Cerebellar nuclear complex (tissue), 1 donor: ENCODE results near the gene ZNF423.

Experiments used
- DNase-seq, 2 experiments: peaks; one replicate each; lab custom pipeline; 2025; lab: John Stamatoyannopoulos, UW

The ZNF423 gene

DNA sequence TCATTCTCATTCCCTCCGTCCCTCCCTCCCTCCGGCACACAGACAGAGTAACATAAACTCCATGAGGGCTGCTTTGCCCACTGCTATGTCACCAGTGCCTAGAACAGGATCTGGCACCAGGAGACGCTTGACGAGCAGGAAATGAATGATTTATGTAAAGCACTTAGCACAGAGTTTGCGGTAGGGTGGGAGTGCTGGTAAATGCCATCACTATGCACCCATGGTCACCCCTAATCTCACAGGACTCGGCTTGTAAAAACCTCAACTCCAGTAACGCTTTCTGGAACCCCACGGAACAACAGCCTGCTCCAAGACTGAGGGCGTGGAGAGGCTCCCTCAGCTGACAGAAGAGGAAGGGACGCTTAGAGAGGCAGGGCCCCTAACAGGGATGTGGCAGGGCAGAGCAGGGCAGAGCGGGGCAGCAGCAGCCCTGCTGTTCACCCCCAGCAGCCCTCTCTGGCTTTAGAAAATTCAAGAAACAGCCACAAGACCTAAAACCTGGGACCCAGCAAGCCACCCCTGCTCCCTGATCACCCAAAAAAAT lies 325.4 kb downstream of the ZNF423 start:
- DNase-seq = no peak

DNA sequence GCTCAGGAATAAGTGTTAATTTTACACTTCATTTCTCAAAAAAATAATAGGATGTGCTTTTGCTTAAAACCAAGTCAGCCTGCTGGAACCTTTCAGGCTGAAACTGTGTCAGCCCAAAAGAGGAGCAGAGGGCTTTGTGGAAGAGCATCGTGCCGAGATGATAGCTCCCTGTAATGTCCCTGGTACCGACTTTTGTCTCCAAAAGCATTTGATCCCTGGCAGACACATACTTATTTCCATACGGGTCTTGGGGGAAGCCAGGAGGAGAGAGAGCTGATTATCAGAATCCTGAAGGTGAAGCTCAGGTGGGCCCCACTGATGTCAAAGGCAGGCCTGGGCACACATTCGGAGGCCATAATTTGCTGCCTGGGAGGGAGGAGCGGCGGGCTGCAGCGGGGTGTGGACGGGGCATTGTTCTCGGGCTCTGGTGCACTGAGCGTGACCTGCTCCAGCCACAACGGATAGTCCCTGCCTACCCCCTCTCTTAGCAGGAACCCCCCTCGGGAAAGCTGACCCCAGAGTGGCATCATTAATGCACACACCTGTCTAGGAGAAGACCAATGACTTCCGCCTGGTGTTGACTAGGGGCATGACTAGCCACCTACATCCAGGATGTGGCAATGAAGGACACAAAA lies 326.4 kb downstream of the ZNF423 start:
- no peak for DNase-seq

DNA sequence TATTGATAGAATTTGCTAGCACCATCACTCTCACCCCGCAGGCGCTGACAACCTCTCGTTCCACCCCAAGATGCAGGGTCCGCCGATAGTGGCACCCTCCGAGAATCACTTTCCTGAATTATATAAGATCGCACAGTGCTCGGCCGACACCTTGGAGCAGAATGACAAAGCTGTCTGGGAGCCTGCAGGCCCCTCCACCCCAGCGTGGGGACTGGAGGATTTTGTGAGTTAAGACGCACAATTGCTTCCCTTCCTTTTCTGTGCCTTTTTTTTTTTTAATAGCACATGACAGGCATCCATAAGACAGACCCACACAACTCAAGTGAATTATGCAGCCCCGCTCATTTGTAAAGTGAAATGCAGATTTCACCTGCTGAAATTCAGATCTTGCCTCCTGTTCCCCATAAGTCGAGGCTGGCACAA lies 327.0 kb downstream of the ZNF423 start:
- DNase-seq = no peak

DNA sequence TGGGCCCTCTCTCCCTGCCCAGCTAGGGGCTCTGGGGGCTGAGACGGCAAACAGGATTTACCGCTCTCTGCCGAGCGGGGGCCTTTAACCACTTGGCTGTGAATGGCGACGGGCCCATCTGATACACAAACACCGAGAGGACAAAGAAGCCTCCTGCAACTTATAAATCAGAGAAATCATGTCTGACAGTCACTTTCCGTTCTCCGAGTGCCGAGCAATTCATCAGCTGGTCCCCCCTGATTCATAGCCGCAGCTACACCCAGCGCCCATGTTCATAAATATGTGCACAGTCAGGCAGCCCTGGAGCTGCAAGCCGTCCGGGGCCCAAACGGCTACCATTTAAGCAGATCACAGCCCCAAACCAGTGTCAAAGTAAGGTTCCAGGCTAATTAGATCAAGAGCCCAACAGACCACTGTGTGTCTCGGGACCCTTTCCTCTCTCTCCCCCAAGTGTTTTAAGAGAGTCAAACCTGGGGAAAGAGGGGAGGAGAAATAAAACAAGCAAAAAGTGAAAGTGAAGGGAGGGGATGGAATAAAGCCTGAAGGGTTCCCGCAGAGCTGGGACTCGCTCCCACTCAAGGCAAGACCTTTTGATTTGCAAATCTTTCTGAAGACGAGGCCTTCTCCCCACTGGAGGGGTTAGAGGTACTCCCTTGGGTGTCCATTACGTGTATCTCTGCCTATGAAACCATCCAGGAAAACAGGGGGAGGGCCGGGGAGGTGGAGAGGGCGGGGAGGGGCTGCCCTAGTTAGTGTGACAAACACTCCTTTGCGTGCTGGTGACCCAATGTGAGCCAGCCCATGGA lies 327.6 kb downstream of the ZNF423 start:
- no peak for DNase-seq

DNA sequence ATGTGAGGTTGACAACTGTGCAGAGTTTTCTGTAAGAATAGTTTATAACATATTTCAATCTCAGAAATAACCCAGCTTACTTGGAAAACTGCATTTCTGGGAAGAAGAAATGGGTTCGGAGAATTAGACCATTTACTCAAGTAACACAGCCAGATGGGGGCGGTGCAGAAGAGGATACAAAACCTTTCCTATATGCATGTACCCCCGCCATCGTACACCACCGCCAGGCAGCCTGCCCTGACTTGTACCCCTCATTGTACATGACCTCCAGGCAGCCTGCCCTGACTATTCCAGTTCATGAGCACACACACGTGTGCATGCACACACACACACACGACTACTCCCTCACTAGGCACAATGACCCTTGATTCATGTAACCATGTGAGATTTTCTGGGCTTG lies 328.3 kb downstream of the ZNF423 start:
- no peak for DNase-seq

DNA sequence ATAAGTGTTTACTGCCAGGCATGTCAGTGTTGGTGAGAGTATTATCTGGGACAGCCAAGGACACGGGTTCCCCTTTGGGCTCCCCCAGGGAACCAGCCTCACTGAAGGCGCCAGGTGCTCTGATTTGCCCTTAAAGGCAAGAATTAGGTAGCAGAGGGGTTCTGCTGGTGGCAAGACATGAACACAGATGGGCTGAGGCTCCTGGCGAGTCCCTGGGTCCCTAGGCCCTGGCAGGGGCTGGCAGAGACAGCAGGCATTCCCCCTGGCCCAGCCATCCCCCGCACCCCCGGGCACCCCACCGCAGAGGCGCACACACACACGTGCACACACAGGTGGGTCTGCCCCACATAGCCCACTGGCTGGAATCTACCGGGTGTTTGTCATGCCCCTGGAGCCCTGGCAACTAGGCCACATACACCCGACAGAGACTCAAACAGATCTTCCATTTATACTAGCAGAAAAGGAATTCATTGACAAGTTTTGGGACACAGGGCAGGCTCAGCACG lies 329.0 kb downstream of the ZNF423 start:
- no peak for DNase-seq

DNA sequence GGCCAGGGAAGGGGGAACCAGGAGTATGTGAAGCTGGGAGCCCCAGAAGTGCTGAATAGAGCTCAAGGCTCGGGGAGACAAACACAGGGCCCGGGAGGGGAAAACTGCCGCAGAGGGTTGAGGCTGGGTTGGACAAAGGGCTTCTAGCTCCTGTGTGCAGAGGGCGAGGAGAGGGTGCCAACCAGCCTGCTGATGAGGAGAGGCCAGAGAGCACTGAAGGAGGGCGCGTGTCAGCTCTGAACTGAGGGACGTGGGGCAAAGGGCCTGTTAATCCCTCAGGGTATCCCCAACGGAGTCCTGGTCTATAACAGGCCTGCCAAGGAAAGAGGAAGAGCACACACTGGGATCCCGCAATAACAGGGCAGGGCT lies 331.0 kb downstream of the ZNF423 start:
- no peak for DNase-seq

DNA sequence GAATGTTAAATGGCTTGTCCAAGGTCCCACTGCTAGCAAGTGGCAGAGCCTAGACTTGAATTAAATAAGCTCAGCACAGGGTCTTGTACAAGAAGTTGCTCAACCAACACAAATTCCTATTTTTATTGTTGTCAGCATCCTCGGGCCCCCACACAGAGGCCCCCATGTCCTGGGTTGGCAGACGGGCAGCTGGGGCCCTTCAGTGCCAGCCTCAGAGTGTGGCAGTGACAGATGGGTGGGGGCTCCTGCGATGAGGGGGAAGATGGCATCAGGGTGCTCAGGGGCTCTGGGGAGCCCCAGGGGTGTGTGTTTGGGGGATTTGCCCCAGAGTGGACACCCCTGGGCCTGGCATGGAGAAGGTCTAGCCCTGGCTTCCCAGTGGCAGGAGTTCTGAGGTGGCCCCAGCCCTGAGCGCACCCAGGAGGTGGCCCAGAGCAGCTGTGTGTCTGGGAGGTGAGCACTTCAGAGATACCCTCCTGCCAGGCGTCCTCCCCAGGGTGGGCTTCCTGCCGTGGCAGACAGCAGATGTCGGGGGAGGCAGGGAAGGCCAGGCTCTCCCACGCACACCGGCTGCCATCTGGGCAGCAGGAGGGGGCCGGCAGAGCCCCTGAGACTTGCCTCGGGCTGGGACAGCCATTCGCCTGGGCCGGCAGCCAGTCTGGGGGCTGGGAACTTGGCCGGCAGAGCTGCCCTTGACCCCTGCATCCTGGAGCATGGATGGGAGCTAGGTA lies 331.5 kb downstream of the ZNF423 start:
- DNase-seq = no peak

DNA sequence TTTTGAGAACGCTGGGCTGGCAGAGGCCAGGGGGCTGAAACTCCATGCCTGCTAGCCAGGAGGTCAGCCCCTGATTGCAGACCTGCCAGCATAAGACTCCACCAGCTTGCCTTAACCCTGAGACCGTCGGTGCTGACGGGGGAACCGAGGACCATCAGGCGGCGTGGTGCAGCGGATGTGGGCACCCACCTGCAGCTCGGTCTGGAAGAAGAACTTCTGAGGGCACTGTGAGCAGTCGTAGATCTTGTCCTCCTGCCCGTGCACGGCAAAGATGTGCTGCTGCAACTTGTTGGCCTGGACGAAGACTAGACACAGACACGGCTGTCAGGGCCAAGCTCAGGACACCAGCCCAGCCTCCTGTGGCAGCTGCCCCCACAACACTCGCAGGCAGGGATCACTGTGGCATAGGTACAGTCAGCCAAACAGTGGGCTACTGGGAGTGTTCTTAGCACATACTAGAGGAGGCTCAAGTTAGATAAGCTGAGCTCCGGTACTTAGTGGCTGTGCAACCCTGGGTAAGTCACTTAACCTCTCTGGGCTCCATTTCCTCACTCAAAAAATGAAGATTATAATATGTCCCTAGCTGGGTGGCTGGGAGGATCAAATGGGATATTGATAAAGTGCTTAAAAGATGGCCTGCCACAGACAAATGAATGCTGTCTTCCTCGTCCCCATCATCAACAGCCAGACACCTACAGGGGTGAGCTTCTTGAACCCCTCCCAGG lies 332.3 kb downstream of the ZNF423 start:
- DNase-seq = no peak

DNA sequence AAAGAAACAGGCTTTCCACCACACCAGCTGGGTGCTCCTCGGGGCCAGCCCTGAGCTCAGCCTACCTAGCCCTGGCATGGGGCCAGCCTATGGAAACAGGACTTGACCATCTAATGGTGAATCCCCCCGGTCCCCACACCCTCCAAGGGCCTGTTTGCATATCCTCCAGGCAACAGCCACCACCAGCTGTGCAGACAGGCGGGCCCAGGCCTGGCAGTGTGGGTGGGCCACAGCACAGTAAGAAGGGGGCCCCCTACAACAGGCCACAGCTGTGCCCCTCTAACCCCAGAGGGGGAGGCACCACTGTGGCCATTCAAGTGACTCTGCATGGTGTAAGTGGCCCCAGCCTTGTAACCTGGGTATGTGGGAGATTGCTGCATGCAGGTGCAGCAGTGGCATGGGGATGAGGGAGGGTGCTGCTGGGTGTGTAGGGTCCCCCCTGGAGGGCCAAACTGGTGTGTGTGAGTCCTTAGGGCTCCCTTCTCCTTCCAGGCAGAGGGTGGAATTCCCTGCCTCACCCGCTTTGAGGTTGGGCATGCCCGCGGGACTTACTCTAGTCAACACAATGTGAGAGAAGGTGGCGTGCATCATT lies 334.1 kb downstream of the ZNF423 start:
- DNase-seq = no peak

DNA sequence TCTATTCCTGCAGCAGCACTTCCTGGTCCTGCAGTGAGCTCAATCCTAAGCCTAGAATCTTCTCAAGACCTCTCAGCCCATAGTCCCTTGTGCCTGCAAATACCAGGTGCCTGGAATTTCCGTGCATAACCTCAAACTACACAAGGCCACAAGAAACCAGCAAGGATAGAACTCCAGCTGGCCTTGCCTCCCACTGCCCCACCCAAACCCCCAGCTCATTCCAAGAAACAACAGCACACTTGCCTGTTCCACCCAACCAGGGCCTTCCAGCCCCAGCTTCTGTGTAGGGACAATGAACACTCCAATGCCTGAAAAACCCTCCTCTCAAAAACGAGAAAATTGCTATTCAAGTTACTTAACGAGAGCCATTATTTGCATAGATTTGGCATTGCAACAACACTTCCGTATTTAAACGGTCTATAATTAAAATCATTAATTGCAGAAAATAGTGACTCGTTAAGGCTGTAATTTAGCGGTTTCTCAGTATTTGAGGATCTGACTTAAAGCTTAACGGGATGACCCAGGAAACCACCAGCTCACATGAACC lies 335.3 kb downstream of the ZNF423 start:
- DNase-seq = no peak

DNA sequence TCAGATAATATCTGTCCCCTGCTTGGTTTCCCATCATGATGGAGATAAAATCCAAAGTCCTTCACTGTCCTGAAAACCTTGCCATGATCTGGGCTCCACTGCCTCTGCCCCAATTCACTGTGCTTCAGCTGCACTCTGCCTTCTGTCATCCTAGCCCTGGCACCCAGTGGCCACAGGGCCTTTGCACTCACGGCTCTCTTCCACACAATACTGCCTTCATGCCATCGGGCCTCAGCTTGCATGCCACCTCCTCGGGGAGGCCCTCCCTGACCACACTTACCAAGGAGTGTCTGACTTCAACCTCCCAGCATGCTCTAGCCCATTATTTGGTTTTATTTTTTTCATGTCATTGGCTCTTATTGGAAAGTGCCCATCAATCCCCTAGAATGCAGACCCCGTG lies 336.2 kb downstream of the ZNF423 start:
- DNase-seq = no peak

DNA sequence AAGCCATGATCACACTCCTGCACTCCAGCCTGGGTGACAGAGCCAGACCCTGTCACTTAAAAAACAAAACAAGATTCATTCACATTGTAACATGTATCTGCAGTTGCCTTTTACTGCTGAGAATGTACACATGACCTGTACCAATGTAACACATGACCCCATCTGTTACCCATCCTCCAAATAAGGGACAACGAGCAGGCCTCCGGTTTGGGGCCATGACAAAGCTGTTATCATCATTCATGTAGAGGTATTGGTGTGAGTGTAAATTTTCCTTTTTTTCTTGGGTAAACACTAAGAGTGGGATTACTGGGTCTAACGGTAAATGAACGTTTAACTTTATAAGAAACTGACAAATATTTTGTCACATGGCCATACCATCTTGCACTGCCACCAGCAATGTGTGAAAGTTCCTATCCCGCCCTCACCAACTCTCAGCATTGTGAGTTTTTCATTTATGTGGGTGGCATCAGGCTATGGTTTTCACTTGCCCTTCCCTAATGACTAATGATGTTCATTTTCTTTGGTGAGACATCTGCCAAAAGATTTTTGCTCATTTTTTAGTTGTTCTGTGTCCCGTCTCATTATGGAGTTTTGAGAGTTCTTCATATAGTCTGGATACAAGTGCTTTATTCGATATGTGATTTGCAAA lies 336.8 kb downstream of the ZNF423 start:
- DNase-seq = no peak

DNA sequence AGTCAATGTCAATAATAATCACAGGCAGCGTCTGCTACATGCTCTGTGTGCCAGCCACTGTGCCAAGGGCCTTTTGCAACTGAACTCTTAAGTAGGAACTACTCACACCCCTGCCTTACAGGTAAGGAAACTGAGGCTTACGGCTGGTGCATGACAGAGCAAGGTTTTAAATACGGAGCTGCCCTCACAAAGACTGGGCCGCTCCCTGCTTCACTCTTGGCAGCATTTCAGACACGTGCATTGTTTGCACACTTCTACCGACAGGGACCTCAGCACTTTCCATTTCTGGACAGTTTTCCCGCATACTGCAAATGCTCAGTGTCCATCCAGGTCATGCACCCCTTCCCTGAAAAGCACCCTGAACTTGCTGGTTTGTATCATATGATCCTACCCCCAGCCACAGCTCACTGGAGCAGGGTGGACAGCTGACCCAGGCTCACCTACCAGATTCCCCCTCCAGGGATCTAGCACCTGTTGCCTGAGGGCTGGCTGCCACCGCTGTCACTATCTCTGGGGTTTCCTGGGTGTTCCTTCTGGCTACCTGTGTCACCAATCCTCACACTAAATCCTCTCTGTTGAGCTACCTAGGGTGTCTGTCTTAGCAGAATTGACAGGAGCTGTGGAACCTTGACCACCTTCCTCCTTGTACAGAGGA lies 339.4 kb downstream of the ZNF423 start:
- DNase-seq = no peak

DNA sequence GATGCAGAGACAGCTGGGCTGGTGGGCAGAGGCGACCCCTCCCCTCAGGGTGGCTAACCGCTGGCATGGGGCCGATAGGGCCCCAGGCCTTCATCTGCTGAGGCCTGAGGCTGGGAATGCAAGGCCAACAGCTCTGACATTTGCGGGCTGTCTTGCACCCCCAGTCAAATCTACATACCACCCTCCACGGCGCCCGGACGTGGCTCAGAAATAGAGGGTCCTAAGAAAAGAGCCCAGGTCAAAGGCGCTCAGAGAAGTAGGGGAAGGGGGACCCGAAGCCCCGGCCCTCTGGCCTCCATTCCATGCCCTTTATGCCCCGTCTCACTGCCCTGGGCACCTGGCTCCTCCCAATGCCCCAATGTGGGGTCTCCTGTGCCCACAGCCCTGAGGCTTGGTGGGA lies 340.1 kb downstream of the ZNF423 start:
- no peak for DNase-seq

DNA sequence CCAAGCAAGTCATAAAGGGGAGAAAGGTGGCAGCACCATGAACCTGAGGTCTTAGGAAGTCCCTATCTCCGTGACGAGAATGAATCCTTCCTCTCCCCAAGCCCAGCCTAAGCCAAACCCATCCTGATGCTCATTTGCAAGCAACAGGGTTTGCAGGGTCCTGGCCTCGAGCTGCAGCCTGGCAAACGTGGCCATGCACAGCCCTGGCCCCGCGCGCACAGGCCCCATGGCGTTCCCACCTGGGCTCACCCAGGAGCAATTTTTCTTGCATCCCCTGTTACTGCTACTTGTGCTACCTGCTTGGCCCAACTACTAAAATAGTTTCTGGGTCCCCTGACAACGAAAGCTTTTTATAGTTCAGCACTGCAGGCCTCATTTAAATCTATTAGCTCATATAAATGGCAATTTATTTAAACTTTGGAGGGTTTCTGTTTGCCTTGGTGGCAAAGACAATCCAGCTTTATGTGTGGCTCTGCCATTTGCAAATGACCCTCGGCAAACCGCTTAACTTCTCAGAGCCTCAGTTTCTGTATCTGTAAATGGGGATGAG lies 340.8 kb downstream of the ZNF423 start:
- DNase-seq = no peak

DNA sequence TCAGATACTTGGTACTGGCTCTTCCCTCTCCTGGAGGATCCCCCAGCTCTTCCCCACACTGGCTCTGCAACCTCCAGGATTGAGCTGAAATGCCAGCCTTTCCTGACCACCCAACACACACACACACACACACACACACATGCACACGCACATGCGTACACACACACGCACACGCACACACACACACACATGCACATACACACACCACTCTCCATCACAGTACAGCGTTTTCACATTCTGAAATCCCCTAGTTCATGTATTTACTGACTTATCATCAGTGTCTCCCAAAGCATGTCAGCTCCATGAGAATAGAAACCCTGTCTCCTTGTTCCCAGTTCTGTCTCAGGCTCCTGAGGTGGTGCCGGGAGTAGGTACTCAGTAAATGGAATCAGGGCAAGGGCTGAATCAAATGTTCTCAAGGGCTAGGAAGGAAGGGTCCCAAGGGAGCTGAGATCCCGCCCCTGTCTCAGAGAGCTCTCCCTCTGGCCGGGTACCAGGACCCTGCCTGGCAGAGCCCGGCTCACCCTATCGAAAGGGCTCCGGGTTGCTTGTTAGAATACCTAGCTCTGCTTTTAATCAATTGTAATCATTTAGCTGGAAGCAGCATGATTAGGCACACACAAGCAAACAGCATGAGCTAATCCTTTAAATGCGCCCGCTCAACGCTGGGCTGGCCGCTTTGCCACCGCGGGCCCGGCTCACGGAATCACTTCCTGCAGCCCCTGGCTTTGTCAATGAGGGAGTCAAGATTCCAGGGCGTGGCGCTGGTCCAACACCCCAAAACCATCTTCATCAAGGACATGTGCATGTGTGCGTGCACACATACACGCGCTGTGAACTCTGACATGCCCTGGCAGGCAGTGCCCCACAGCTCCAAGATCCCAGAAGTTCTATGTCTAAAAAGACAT lies 341.6 kb downstream of the ZNF423 start:
- DNase-seq = no peak

DNA sequence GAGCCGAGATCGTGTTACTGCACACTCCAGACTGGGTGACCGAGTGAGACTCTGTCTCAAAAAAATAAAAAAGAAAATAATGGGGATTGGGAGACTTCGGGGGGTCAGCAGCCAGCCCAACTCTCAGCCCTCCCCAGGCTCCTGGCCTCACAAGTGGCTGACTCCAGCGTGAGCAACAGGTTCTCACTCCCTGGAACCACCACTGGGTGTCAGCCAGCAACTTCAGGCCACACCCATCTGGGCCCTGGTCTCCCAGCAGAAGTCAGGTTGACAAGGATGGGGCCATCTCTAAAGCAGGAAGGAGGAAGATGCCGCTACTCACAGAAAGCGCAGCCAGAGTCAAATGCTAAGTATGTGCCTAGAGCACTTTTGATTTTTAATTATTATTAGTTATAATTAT lies 342.9 kb downstream of the ZNF423 start:
- DNase-seq = no peak
